OCI-LY1 (cell line): ENCODE results near the gene MAPK12.

ENCODE experiments used
- EZH2 ChIP-seq: fragments of 200-600 bp; sonication (generic), shearing (Covaris generic); IDR thresholded peaks from 2 replicates; pipeline ENCODE4 v1.8.0; 2017; ENCODE audit warnings: borderline replicate concordance, mixed run types, mild to moderate bottlenecking, antibody characterized with exemption, low read length, moderate library complexity, mixed read lengths
- TF ChIP-seq, protein P1 (sequence below): fragments of 200-600 bp; sonication (generic), shearing (Covaris generic); IDR thresholded peaks from 2 replicates; pipeline ENCODE4 v1.5.1; 2017; ENCODE audit warnings: mild to moderate bottlenecking, antibody characterized with exemption, low read length, moderate library complexity, mixed read lengths

DNA sequence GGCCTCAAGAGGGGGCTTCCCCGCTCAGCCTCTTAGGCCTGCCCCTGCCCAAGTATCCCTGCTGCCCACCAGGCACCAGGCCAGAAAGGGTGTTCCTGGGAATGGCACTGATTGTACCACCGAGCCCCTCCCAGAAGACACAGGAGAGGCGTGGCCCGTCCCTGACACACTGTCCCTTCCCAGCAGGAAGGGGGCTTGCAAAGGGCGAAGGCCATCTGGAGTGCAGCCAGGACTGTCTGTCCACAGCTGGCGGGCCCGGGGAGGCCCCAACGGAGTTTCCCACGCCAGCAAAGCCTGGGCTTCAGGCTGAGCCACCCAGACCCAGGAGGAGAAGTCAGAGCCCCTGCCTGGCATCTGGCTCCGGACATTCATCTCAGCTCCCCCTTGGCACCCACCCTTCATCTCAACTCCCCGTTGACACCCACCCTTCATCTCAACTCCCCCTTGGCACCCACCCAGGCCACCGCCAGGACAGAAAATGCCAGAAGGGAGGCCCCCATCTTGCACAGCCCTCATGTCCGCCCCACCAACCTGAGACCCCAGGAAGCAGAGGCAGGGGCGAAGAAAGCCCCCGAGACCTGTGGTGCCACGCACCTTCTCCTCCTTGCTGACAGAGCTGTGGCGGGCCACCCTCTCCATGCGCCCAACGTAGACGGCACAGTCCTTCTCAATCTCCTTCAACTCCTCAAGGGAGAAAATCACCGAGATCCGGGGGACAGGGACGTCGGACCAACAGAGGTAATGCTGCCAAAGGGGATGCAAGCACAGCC lies 36.1 kb downstream of the MAPK12 start:
- TF ChIP-seq, protein P1, sequence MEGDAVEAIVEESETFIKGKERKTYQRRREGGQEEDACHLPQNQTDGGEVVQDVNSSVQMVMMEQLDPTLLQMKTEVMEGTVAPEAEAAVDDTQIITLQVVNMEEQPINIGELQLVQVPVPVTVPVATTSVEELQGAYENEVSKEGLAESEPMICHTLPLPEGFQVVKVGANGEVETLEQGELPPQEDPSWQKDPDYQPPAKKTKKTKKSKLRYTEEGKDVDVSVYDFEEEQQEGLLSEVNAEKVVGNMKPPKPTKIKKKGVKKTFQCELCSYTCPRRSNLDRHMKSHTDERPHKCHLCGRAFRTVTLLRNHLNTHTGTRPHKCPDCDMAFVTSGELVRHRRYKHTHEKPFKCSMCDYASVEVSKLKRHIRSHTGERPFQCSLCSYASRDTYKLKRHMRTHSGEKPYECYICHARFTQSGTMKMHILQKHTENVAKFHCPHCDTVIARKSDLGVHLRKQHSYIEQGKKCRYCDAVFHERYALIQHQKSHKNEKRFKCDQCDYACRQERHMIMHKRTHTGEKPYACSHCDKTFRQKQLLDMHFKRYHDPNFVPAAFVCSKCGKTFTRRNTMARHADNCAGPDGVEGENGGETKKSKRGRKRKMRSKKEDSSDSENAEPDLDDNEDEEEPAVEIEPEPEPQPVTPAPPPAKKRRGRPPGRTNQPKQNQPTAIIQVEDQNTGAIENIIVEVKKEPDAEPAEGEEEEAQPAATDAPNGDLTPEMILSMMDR: no peak
- TF ChIP-seq EZH2: no peak
